HepG2 (cell line): ENCODE results near the gene TRIO. TPM values are rescaled to one million over a fixed set of nuclear protein-coding genes. Genes with fewer than 3 reads are reported as not detected.

Experiments
- ARNT ChIP-seq: fragments of 450-650 bp; IDR thresholded peaks from 2 replicates; pipeline ENCODE4 v1.6.1; 2017
- ATAD3A ChIP-seq: sonication (generic); formaldehyde crosslinking; IDR thresholded peaks from 2 replicates; pipeline ENCODE4 v1.4.0; 2020; ENCODE audit warnings: missing genetic modification reagents
- ATM ChIP-seq: fragments of 450-650 bp; IDR thresholded peaks from 2 replicates; pipeline ENCODE4 v1.7.1; 2017; ENCODE audit warnings: mild to moderate bottlenecking, borderline replicate concordance
- ETV5 ChIP-seq: IDR thresholded peaks from 2 replicates; pipeline ENCODE4 v1.6.1; 2018; ENCODE audit warnings: missing biosample characterization, missing genetic modification reagents, inconsistent platforms, borderline replicate concordance
- HMGXB3 ChIP-seq: sonication (generic); formaldehyde crosslinking; IDR thresholded peaks from 2 replicates; pipeline ENCODE4 v1.4.0; 2020; ENCODE audit warnings: missing genetic modification reagents, borderline replicate concordance
- RFXAP ChIP-seq: sonication (generic); formaldehyde crosslinking; IDR thresholded peaks from 2 replicates; pipeline ENCODE4 v1.4.0; 2020; ENCODE audit warnings: missing genetic modification reagents, borderline replicate concordance
- SIN3A ChIP-seq: IDR thresholded peaks from 2 replicates; pipeline ENCODE4 v1.6.1; 2011; ENCODE audit warnings: low read depth, mild to moderate bottlenecking, control low read depth, low read length, borderline replicate concordance
- U2AF1 ChIP-seq: fragments of 200-400 bp; formaldehyde crosslinking; optimal IDR thresholded peaks from 2 replicates; pipeline ENCODE3; 2017; ENCODE audit warnings: mild to moderate bottlenecking, low read depth, low read length
- ZFP82 ChIP-seq: sonication (generic); formaldehyde crosslinking; IDR thresholded peaks from 2 replicates; pipeline ENCODE4 v1.5.1; 2020; ENCODE audit warnings: mild to moderate bottlenecking, missing genetic modification reagents, borderline replicate concordance
- ZNF263 ChIP-seq: sonication (generic); formaldehyde crosslinking; IDR thresholded peaks from 2 replicates; pipeline ENCODE4 v1.4.0; 2020; ENCODE audit warnings: missing genetic modification reagents
- ZNF274 ChIP-seq: sonication (generic); formaldehyde crosslinking; IDR thresholded peaks from 2 replicates; pipeline ENCODE4 v1.5.1; 2020; ENCODE audit warnings: mild to moderate bottlenecking, missing genetic modification reagents
- ZNF451 ChIP-seq: sonication (generic); formaldehyde crosslinking; IDR thresholded peaks from 2 replicates; pipeline ENCODE4 v1.5.0; 2020; ENCODE audit warnings: mild to moderate bottlenecking, missing genetic modification reagents
- ZNF619 ChIP-seq: sonication (generic); formaldehyde crosslinking; IDR thresholded peaks from 2 replicates; pipeline ENCODE4 v1.4.0; 2020; ENCODE audit warnings: mild to moderate bottlenecking, missing genetic modification reagents
- ZNF740 ChIP-seq: sonication (generic); formaldehyde crosslinking; IDR thresholded peaks from 2 replicates; pipeline ENCODE4 v1.4.0; 2020; ENCODE audit warnings: missing genetic modification reagents
- polyA plus RNA-seq, 8 experiments: library from polyadenylated mRNA; depleted of rRNA in 3 of 8; stranded (reverse) in 7 of 8; unstranded in 1 of 8; fragments of >200 nt; fragmentation: Illumina TruSeq in 4 of 8; extraction: Trizol in 4 of 8; gene quantifications; 2 replicates each; pipeline versions ENCODE4 v1.2.1 to v1.2.3, GENCODE V29; 2011 to 2016; ENCODE audit warnings: low read depth in 4 of 8, missing spikeins in 1 of 8, mixed read lengths in 1 of 8; ENCODE audit not compliant: insufficient read depth in 1 of 8
- total RNA-seq, 5 experiments: library from RNA; depleted of rRNA; stranded (reverse); fragments of >200 nt; fragmentation: Illumina TruSeq; extraction: Trizol; gene quantifications; 2 replicates each; pipeline ENCODE4 v1.2.3, GENCODE V29; 2016; ENCODE audit warnings: low read depth in 1 of 5
- TF ChIP-seq, protein P1 (sequence below): IDR thresholded peaks from 2 replicates; pipeline ENCODE4 v1.6.1; 2012; ENCODE audit warnings: low read depth, low read length, improper control_type of control experiment

Gene TRIO
- total and polyA plus RNA-seq, 2 of the 13 experiments (the other 11 are each of a cell fraction or from before 2014, with no cell fraction given), result 45.2 to 45.9 TPM

DNA sequence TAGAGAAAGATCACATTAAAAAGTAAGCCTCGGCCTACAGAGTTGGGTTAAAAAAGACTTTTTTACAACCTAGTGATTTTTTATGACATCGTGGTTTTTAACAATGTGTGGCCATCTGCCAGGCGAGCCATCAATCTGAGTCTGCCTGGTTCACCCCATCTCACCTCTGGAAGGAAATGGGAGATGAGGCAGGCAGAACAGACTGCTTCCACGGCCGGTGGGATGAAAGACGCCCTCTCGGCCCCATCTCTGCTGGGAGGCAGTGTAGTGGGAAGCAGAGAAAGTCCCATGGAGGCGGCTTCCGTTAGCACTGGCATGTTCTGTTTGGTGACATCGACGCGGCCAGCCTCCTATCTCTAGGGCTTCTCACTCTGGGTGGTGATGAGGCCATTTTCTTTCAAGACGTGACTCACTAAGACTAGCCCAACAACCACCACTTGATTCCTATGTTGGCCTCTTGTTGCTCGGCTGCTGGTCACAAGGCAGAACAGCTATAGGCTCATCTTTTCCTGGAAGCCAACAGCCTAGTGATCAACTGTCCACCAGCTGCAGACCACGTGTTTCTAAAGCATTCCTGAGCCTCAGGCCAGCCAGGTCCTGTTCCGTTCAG, 306.0 kb downstream of the TRIO start (continued):
- no peak for TF ChIP-seq ZNF274
- TF ChIP-seq ZFP82 (CRISPR knock-in tag), result no peak
- no peak for TF ChIP-seq ETV5 (CRISPR knock-in tag)
- no peak for TF ChIP-seq SIN3A
- TF ChIP-seq ZNF263 (CRISPR knock-in tag), result no peak
- no peak for TF ChIP-seq ATAD3A (CRISPR knock-in tag)
- TF ChIP-seq RFXAP (CRISPR knock-in tag), result no peak
- no peak for TF ChIP-seq ZNF740 (CRISPR knock-in tag)
- TF ChIP-seq ZNF451 (CRISPR knock-in tag), result no peak
- TF ChIP-seq, protein P1, sequence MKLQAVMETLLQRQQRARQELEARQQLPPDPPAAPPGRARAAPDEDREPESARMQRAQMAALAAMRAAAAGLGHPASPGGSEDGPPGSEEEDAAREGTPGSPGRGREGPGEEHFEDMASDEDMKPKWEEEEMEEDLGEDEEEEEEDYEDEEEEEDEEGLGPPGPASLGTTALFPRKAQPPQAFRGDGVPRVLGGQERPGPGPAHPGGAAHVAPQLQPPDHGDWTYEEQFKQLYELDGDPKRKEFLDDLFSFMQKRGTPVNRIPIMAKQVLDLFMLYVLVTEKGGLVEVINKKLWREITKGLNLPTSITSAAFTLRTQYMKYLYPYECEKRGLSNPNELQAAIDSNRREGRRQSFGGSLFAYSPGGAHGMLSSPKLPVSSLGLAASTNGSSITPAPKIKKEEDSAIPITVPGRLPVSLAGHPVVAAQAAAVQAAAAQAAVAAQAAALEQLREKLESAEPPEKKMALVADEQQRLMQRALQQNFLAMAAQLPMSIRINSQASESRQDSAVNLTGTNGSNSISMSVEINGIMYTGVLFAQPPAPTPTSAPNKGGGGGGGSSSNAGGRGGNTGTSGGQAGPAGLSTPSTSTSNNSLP, result no peak
- TF ChIP-seq ZNF619, result no peak
- no peak for TF ChIP-seq ARNT
- TF ChIP-seq HMGXB3, result no peak
- no peak for TF ChIP-seq U2AF1
- TF ChIP-seq ATM, result no peak
